Measurements from ENCODE around the gene DTNB. TPM values are rescaled to one million over a fixed set of nuclear protein-coding genes. Genes with fewer than 3 reads are reported as not detected.

The DTNB gene
- total RNA-seq, 1 donor from 2014 or later, result 8.5 TPM

GRCh38 chr2:25454824-25455611 is 218.4 kb downstream of the DTNB start:
- H3K4me1 Mint-ChIP-seq (ENCODE audit: low read depth), result peaks cover 4% of the 10 kb centered on the region
- no peak overlapping the region for H3K4me3 Mint-ChIP-seq (ENCODE audit: unreplicated experiment)
- no peaks in the 10 kb centered on the region for H3K36me3 Mint-ChIP-seq (ENCODE audit: low read depth)
- no peak overlapping the region for H3K27ac Mint-ChIP-seq (ENCODE audit: unreplicated experiment)
- H3K9me3 Mint-ChIP-seq (ENCODE audit: low read depth), result no peaks in the 10 kb centered on the region
- no peak for TF ChIP-seq CTCF (IDR thresholded peaks at IDR 0.05)
- no peaks in the 10 kb centered on the region for H3K27me3 Mint-ChIP-seq (ENCODE audit: low read depth)
- no peak for DNase-seq (ENCODE audit: low spot score)

- Mint-ChIP-seq H3K36me3 (ENCODE audit: low read depth) (no peaks in the 10 kb centered on the region), H3K9me3 (ENCODE audit: low read depth) (no peaks in the 10 kb centered on the region), H3K4me3 (ENCODE audit: unreplicated experiment) (no peak overlapping the region), H3K4me1 (ENCODE audit: low read depth) (peaks cover 14% of the 10 kb centered on the region), H3K27me3 (ENCODE audit: low read depth) (no peaks in the 10 kb centered on the region), H3K27ac (ENCODE audit: unreplicated experiment) (no peak overlapping the region)
- no peak for TF ChIP-seq CTCF (IDR thresholded peaks at IDR 0.05)
- no peak for DNase-seq (ENCODE audit: low spot score)
Measured at GRCh38 chr2:25453199-25453905, 220.0 kb downstream of the DTNB start.

GRCh38 chr2:25448808-25449207 is 224.6 kb downstream of the DTNB start:
- no peak for DNase-seq (ENCODE audit: low spot score)
- H3K4me1 Mint-ChIP-seq (ENCODE audit: low read depth), result peaks cover 10% of the 10 kb centered on the region
- no peak for TF ChIP-seq CTCF (IDR thresholded peaks at IDR 0.05)
- peaks cover 2% of the 10 kb centered on the region for H3K36me3 Mint-ChIP-seq (ENCODE audit: low read depth)
- no peaks in the 10 kb centered on the region for H3K27me3 Mint-ChIP-seq (ENCODE audit: low read depth)
- no peak overlapping the region for H3K4me3 Mint-ChIP-seq (ENCODE audit: unreplicated experiment)
- no peaks in the 10 kb centered on the region for H3K9me3 Mint-ChIP-seq (ENCODE audit: low read depth)
- no peak overlapping the region for H3K27ac Mint-ChIP-seq (ENCODE audit: unreplicated experiment)

GRCh38 chr2:25447018-25447417 is 226.4 kb downstream of the DTNB start:
- no peak for DNase-seq (ENCODE audit: low spot score)
- Mint-ChIP-seq H3K4me1 (ENCODE audit: low read depth) (peaks cover 10% of the 10 kb centered on the region), H3K36me3 (ENCODE audit: low read depth) (peaks cover 2% of the 10 kb centered on the region), H3K27me3 (ENCODE audit: low read depth) (no peaks in the 10 kb centered on the region), H3K4me3 (ENCODE audit: unreplicated experiment) (no peak overlapping the region), H3K9me3 (ENCODE audit: low read depth) (no peaks in the 10 kb centered on the region), H3K27ac (ENCODE audit: unreplicated experiment) (no peak overlapping the region)
- TF ChIP-seq CTCF (IDR thresholded peaks at IDR 0.05), result no peak

- H3K36me3 Mint-ChIP-seq (ENCODE audit: low read depth), result peaks cover 2% of the 10 kb centered on the region
- H3K4me1 Mint-ChIP-seq (ENCODE audit: low read depth), result peaks cover 10% of the 10 kb centered on the region
- H3K27ac Mint-ChIP-seq (ENCODE audit: unreplicated experiment), result no peak overlapping the region
- no peak overlapping the region for H3K4me3 Mint-ChIP-seq (ENCODE audit: unreplicated experiment)
- no peaks in the 10 kb centered on the region for H3K9me3 Mint-ChIP-seq (ENCODE audit: low read depth)
- no peaks in the 10 kb centered on the region for H3K27me3 Mint-ChIP-seq (ENCODE audit: low read depth)
- DNase-seq (ENCODE audit: low spot score), result no peak
- no peak for TF ChIP-seq CTCF (IDR thresholded peaks at IDR 0.05)
Measured at GRCh38 chr2:25446122-25446521, 227.3 kb downstream of the DTNB start.
